Hypothalamus (tissue), 51 donors: Measurements from ENCODE around the gene ARCN1.
"Not testable (repeated sequence)": the region's sequence is repeated elsewhere in the genome, so short reads cannot be mapped to it uniquely, and the experiment has no call there.

Source experiments
- DNase-seq, 51 donors: peaks; one replicate each; lab custom pipeline; 2025; lab: John Stamatoyannopoulos, UW

ARCN1 gene

GRCh38 chr11:118537409-118537980 is 34.7 kb upstream of the ARCN1 start:
- DNase-seq, result no peak

GRCh38 chr11:118544010-118544646 is 28.1 kb upstream of the ARCN1 start:
- DNase-seq, result no peak

- no peak for DNase-seq
These were observed 27.6 kb upstream of the ARCN1 start for GRCh38 chr11:118544647-118545010.

DNA sequence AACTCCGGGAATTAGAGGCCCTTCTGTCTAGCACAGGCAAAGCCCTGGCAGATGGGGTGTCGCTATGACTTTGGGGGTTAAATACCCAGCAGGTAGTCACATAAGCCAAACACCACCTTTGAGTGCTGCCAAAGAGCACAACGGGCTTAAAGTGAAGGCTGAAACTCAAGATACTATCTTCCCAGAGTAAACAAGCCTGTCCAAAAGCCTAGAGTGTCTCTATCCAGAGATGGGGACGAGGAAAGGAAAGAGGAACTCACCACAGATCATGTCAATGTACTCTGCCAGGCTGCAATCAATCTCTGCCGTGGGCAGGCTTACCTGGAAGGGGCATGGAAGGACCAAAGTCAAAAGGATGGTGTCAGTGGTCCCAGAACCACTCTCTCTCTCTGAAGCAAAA is 26.7 kb upstream of the ARCN1 start:
- no peak for DNase-seq

DNA sequence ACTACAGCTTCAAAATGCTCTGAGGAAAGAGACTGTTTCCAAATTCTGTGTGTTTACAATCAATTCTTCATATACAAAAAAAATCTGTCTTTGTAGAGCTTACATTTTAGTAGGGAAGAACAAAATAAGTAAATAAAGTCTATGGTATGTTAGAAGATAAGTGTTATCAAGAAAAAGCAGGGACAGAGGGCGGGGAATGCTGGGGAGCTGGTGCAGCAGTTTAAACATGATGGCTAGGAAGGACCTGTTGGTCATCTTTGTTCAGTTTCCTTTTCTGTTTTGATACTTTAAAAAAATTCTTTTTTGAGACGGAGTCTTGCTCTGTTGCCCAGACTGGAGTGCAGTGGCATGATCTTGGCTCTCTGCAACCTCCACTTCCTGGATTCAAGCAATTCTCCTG is 25.1 kb upstream of the ARCN1 start:
- no peak for DNase-seq

DNA sequence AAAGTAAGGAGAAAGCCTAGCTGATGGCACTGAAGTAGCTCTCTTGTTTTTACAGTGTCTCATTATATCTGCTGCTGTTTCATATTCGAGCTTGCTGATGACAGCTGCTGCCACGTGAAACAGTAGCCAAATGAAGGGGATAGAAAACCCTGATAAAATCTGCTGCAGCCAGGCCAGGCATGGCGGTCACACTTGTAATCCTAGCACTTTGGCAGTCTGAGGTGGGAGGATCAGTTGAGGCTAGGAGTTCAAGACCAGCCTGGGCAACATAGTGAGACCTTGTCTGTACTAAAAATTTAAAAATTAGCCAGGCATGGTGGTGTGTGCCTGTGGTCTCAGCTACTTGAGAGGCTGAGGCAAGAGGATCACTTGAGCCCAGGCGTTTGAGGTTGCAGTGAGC is 19.9 kb upstream of the ARCN1 start:
- DNase-seq, result no peak

GRCh38 chr11:118560806-118561205 is 11.4 kb upstream of the ARCN1 start:
- no peak for DNase-seq

DNA sequence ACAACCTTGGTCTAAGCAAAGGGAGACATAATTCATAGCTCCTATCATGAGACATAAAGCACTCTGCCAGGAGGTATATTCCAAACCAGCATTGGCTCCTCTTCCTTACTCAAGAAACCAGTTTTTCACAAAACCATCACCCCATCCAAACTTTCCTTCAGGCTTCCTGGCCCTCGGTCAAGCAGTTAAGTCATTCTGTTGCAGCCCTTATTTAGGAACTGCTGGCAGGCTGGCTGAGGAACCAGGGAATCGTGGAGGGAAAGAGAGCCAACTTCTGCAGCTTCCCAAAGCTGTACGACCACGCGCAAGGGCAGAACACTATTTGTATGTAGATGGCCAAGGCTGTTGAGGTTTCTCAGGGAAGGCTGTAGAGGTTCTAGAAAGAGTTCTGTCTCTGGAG is 7.2 kb upstream of the ARCN1 start:
- peak in 12 of 51 donors; percentile 5 to 18 (median 10) for DNase-seq

DNA sequence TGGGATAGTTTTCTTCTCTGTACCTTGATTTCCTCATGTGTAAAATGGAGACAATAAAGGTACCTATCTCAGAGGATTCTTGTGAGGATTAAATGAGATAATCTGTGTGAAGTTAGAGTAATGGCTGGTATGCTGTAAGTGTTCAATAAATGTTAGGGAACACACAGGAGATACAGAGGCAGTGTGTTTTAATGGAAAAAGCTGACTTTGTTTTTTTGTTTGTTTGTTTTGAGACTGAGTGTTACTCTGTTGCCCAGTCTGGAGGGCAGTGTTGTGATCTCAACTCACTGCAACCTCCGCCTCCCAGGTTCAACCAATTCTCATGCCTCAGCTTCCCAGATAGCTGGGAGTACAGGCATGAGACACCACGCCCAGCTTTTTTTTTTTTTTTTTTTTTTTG is 2.5 kb upstream of the ARCN1 start:
- no peak for DNase-seq

- no peak for DNase-seq
These were observed 1.4 kb upstream of the ARCN1 start for GRCh38 chr11:118570787-118571186.

DNA sequence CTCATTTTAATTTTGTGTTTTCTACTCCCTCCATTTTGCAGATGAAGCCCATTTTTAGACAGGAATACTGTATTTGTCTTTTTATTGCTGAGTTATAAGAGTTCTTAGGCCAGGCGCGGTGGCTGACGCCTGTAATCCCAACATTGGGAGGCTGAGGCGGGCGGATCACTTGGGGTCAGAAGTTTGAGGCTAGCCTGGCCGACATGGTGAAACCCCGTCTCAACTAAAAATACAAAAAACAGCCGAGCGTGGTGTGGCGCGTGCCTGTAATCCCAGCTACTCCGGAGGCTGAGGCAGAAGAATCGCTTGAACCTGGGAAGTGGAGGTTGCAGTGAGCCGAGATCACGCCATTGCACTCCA is 528 bp upstream of the ARCN1 start:
- DNase-seq, result peak in 5 of 51 donors; percentile 14 to 25 (median 23)

GRCh38 chr11:118572981-118573550 is 857 bp downstream of the ARCN1 start:
- DNase-seq, result peak in 2 of 51 donors; percentile 36 to 49

GRCh38 chr11:118574636-118575035 is 2.4 kb downstream of the ARCN1 start:
- DNase-seq, result no peak

DNA sequence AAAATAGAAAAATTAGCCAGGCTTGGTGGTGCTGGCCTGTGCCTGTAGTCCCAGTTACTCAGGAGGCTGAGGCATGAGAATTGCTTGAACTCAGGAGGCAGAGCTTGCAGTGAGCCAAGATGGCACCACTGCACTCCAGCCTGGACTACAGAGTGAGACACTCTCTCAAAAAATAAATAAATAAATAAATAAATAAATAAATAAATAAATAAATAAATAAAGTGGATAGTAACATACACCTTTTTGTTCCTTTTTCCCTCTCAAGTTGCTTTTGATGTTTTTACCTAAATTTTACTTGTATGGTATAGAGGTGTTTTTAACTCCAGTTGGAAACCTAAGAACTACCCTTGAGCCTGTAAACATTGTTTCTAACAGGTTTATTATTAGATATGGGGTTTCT is 5.8 kb downstream of the ARCN1 start:
- DNase-seq, result not testable (repeated sequence)

GRCh38 chr11:118581057-118581456 is 8.8 kb downstream of the ARCN1 start:
- no peak for DNase-seq

- DNase-seq, result no peak
These were observed 15.7 kb downstream of the ARCN1 start for GRCh38 chr11:118587952-118588351.

DNA sequence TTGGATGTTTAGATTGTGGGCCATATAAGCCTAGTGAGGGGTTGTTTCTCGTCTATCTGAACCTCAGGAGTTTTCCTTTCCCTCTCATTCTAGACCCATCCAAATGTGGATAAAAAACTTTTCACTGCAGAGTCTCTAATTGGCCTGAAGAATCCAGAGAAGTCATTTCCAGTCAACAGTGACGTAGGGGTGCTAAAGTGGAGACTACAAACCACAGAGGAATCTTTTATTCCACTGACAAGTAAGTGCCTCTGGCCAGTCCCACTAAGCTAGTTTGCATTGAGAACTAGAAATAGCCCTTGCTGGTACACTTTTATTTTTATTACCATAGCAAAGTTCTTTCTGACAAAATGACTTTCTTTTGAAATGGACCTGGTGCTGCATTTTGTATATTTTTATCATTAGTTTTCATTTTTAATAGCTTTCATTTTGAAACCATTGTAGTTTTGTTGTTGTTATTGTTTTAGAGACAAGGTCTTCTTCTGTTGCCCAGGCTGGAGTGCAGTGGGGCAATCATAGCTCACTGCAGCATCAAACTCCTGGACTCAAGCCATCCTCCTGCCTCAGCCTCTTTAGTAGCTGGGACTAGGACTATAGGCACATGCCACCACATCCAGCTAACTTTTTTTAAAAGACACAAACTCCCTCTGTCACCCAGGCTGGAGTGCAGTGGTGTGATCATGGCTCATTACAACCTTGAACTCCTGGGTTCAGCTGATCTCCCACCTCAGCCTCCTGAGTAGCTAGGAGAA is 20.6 kb downstream of the ARCN1 start:
- DNase-seq, result peak in 9 of 51 donors; percentile 10 to 55 (median 25)

DNA sequence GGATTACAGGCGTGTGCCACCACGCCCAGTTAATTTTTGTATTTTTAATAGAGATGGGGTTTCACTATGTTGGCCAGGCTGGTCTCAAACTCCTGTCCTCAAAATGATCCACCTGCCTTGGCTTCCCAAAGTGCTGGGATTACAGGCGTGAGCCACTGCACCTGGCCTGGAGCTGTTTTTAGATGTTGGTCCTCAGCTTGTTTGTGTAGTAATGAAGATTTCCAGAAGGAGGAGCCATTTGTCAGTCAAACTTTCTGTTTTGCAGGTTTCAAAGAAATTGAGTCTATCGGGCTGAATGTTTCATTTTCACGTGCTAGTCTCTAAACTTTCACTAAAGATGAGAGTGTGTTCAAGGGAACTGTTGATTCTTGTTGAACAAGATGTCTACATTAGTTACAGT is 22.8 kb downstream of the ARCN1 start:
- DNase-seq, result peak in 1 of 51 donors; percentile 57

DNA sequence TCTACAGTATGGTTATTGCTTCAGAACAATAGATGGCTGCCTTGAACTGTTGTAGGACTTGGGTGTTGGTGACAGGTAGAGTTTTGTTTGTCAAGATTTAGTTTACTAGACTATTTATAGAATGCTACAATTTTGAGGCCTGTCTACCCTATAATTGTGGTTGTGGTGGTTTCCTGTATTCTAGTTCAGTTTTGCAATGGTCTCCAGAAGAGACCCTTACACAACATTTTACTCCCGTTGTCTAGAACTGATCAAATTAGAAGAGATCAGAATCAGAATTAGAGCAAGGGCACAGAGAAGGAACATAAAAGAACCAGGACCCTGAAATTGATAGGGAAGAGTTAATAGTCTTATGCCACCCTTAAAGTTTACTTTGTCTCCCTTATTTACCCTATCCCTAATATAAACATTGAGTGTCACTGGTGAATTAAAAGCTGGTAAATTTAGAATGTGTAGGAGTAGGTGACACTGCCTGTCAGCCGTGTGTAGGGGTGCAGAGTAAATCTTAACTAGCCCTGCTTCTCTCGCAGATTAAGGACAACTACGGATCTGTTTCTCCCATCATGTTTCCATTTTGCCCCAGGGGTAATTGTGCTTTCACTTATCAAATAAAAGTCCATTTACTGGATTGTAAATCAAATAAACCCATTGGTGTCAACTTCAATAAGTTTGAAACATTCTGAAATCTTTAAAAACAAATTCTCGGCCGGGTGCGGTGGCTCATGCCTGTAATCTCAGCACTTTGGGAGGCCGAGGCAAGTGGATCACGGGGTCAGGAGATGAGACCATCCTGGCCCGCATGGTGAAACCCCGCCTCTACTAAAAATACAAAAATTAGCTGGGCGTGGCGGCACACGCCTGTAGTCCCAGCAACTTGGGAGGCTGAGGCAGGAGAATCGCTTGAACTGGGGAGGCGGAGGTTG is 24.3 kb downstream of the ARCN1 start:
- DNase-seq, result no peak

- no peak for DNase-seq
These were observed 25.3 kb downstream of the ARCN1 start for GRCh38 chr11:118597556-118597955.

DNA sequence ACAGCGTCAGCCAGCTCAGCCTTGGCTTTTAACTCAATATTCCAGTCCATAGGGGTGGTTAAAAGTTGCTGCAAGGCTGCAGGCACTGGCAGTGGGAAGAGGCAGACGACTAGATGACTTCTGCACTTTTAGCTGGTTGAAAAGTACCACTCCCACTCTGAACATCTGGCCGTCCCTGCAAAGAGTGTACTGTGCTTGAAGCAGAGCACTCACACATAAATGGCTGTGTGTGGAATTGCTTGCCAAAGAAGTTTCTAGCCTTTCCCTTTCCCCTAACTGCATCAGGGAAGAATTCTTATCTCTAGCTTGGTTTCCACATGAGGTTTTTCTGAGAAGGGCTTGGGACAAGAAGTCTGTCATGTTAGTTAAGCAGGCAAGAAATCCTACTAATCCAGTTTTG is 30.1 kb downstream of the ARCN1 start:
- DNase-seq, result no peak
